Uterus (tissue), 4 donors: ENCODE measurements around the gene CIB4. TPM values are rescaled to one million over a fixed set of nuclear protein-coding genes. Genes with fewer than 3 reads are reported as not detected.

Experiments
- DNase-seq, 2 donors: peaks; one replicate each; pipeline ENCODE4 v3.0.0-alpha.2; 2019 to 2020
- H3K27ac ChIP-seq, 2 donors: fragments of 200-600 bp; sonication (generic); 1 replicate in 1 of 2; 2 replicates in 1 of 2; pipeline ENCODE4 v1.5.1; 2016 to 2018
- H3K27me3 ChIP-seq, 2 donors: fragments of 200-600 bp; sonication (generic); one replicate each; pipeline ENCODE4 v1.5.1; 2018 to 2019; ENCODE audit warnings: control low read depth in 1 of 2
- H3K36me3 ChIP-seq, 2 donors: fragments of 200-600 bp; sonication (generic); one replicate each; pipeline ENCODE4 v1.5.1; 2019; ENCODE audit warnings: control low read depth in 1 of 2
- H3K4me1 ChIP-seq, 2 donors: fragments of 200-600 bp; sonication (generic); one replicate each; pipeline ENCODE4 v1.5.1; 2018 to 2019; ENCODE audit warnings: control low read depth in 1 of 2
- H3K4me3 ChIP-seq, 2 donors: fragments of 200-600 bp; sonication (generic); 1 replicate in 1 of 2; 2 replicates in 1 of 2; pipeline ENCODE4 v1.5.1; 2018 to 2019; ENCODE audit warnings: mild to moderate bottlenecking in 1 of 2
- H3K9me3 ChIP-seq, 2 donors: fragments of 200-600 bp; sonication (generic); one replicate each; pipeline ENCODE4 v1.5.1; 2019; ENCODE audit warnings: control low read depth in 1 of 2
- POLR2A ChIP-seq, 2 donors: fragments of 450-650 bp; IDR thresholded peaks; one replicate each; pipeline ENCODE4 v1.6.1; 2016; ENCODE audit warnings: antibody characterized with exemption in 2 of 2, mild to moderate bottlenecking in 1 of 2, moderate library complexity in 1 of 2
- intact Hi-C: fragments of 100-400 bp; cut with DNase I; formaldehyde crosslinking; loops from one replicate; pipeline ENCODE4 v1.15.1; 2023; ENCODE audit warnings: low total_unique reads
- total RNA-seq, 4 donors: library from RNA; depleted of rRNA in 3 of 4; stranded (reverse); fragments of >200 nt in 3 of 4; gene quantifications; one replicate each; pipeline versions ENCODE4 v1.1.0 to v1.2.4, GENCODE V29; 2014 to 2023
- TF ChIP-seq, protein P1 (sequence below), 4 experiments: fragments of 200-600 bp in 2 of 4; fragments of 450-650 bp in 2 of 4; sonication (generic) in 2 of 4; IDR thresholded peaks; one replicate each; pipeline ENCODE4 v1.5.1; 2016 to 2019; ENCODE audit warnings: antibody characterized with exemption in 4 of 4, mild to moderate bottlenecking in 2 of 4, moderate library complexity in 1 of 4
- donor health status: DM: yes; HTN: yes; CAD: no.

CIB4 gene
- under 1 TPM in 1 of 4 donors, not detected in 3; 0.61 TPM for total RNA-seq

DNA sequence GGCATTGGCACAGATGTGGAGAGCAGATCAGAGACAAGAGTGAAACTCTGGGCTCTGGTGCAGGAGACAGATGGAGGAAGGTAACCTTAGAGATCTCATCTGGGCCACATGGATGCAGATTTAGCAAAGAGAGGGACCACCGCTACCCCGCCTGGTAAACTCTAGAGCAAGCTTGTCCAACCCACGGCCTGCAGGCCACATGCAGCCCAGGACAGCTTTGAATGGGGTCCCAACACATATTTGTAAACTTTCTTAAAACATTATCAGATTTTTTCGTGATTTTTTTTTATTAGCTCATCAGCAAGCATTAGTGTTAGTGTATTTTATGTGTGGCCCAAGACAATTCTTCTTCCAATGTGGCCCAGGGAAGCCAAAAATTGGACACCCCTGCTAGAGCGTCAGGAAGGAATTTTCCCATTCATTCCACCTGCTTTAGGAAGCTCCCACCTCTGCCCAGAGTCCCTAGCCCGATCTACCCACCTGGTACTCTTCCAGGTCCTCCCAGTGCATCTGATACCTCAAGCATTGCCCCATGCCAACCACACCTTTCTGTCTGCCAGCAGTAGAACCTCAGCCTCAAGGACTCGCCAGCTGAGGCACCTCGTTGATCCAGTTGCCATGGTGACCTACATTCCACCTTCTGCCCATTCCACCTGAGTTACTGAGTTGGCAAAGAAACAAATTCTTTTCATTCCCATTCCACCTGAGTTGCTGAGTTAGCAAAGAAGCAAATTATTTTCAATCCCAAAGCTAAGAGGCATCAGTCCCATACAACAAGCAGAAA is at the start of gene CIB4:
CIB4 (minus strand) TSS at position 586 of the 784 bp plus-strand sequence; CDS start at position 534, 52 bp downstream.
- Histone ChIP-seq H3K27me3 (no peaks in the 10 kb centered on the region), H3K36me3 (no peaks in the 10 kb centered on the region), H3K4me1 (no peaks in the 10 kb centered on the region), H3K27ac (no peak within 1 kb of the TSS), H3K9me3 (no peaks in the 10 kb centered on the region), H3K4me3 (no peak within 1 kb of the TSS)
- intact Hi-C loops = no loop called here
- TF ChIP-seq, protein P1, sequence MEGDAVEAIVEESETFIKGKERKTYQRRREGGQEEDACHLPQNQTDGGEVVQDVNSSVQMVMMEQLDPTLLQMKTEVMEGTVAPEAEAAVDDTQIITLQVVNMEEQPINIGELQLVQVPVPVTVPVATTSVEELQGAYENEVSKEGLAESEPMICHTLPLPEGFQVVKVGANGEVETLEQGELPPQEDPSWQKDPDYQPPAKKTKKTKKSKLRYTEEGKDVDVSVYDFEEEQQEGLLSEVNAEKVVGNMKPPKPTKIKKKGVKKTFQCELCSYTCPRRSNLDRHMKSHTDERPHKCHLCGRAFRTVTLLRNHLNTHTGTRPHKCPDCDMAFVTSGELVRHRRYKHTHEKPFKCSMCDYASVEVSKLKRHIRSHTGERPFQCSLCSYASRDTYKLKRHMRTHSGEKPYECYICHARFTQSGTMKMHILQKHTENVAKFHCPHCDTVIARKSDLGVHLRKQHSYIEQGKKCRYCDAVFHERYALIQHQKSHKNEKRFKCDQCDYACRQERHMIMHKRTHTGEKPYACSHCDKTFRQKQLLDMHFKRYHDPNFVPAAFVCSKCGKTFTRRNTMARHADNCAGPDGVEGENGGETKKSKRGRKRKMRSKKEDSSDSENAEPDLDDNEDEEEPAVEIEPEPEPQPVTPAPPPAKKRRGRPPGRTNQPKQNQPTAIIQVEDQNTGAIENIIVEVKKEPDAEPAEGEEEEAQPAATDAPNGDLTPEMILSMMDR (IDR thresholded peaks at IDR 0.05) = no peak
- TF ChIP-seq POLR2A (IDR thresholded peaks at IDR 0.05) = no peak
- no peak for DNase-seq

DNA sequence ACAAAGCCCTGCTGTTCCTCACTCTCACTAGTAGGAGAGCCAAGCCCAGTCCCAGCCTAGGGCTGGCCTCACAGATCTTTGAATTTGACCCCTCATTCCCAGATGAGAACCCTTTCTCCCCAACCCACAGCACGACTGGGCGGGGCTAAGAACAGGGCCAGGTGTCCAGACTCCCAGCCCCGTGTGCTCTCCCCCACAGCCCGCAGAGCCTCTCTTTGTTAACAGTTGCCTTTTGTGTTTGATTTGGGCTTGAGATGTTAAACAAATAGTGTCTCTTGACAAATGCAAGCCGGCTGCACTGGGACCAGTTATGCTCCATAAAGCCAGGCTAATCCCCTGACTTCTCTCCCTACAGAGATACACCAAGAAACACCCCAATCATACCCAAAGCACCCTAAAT is 46.6 kb upstream of the CIB4 start:
- no peak overlapping the region for H3K4me3 ChIP-seq
- no peaks in the 10 kb centered on the region for H3K36me3 ChIP-seq
- no peaks in the 10 kb centered on the region for H3K27me3 ChIP-seq
- H3K9me3 ChIP-seq = no peaks in the 10 kb centered on the region
- intact Hi-C loops = no loop called here
- no peak for DNase-seq
- no peak overlapping the region for H3K27ac ChIP-seq
- TF ChIP-seq, protein P1 (IDR thresholded peaks at IDR 0.05) = no peak
- no peak for TF ChIP-seq POLR2A (IDR thresholded peaks at IDR 0.05)
- peaks cover 0 to 5% of the 10 kb centered on the region in 2 donors for H3K4me1 ChIP-seq

DNA sequence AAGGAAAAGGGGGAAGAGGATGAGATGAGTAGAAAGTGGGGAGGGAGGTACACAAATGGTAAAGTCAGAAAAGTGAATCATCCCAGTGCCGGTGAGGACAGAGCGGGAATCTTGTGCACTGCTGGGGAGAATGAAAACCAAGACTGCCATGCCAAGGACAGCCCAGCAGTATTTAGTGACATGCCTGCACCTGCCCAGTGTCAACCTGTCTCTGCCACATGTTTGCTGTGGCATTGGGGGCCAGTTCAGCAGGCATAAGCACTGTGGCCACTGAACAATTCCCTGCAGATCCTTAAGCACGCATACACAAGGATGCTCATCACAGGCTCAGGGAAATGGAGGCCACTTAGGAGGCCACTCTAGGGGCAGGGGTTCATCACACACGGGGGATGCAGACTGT is 46.2 kb upstream of the CIB4 start:
- intact Hi-C loops = no loop called here
- no peak for TF ChIP-seq POLR2A (IDR thresholded peaks at IDR 0.05)
- TF ChIP-seq, protein P1 (IDR thresholded peaks at IDR 0.05) = no peak
- H3K4me3 ChIP-seq = no peak overlapping the region
- H3K27me3 ChIP-seq = no peaks in the 10 kb centered on the region
- H3K36me3 ChIP-seq = no peaks in the 10 kb centered on the region
- peaks cover 0 to 5% of the 10 kb centered on the region in 2 donors for H3K4me1 ChIP-seq
- no peak overlapping the region for H3K27ac ChIP-seq
- DNase-seq = no peak
- no peaks in the 10 kb centered on the region for H3K9me3 ChIP-seq

DNA sequence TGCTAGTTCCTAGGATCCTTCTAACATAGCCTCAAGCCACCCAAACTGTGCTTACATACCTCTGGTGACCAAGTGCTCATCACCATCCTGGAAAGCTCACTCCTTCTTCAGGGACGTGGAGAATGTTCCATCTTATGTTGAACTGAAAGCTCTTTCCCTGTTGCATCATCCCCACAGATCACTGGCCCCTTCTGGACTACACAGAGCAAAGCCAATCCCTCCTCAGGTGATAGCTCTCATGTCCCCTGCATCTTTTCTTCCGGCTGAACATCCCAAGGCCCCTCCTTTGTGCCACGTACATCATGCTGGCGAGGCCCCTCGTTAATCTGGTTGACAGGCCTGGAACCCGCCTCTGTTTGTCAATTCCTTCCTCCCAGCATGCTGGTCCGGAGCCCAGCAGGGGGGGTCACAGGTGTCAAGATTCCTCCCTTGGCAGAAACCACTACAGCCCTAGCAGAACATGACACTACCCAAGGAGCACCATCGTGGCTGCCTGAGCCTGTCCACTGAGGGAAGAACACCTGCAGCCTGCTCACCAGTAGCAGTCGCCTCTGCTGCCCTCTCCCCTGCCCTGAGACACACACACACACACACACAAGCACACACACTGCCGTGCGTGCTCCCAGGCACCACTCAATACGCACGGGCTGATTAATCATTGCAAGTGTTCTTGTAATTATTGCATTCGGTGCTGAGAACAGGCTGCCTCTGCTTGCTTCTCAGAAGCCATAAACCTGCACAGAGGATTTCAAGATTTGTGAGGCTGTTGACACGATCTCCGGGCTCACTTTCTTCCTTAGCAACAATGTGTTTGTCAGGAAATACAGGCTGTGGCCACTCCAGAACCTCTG is 45.0 kb upstream of the CIB4 start:
- Histone ChIP-seq H3K27ac (no peak overlapping the region), H3K9me3 (no peaks in the 10 kb centered on the region), H3K4me1 (no peaks in the 10 kb centered on the region), H3K27me3 (no peaks in the 10 kb centered on the region), H3K36me3 (no peaks in the 10 kb centered on the region), H3K4me3 (no peak overlapping the region)
- no peak for DNase-seq
- TF ChIP-seq, protein P1 (IDR thresholded peaks at IDR 0.05) = no peak
- TF ChIP-seq POLR2A (IDR thresholded peaks at IDR 0.05) = no peak
- intact Hi-C loops = no loop called here

DNA sequence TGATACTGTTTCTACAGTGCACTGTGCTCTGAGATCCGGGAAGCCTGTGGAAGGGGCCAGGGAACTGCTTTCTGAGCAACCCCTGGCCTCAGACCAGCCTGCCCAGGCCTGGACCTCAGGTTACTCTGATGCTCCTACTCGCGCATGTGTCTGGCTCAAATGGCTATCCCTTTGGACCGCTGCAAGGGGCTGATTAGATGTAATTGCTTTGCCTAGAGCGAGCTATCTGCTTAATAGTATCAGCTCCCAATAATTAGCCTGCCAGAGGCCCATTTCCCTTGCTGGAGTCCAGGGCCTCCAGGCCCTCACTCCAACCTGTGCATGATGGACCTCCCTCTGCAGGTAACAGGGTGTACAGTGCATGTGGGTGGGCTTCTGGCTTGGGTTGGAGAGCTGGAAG is 44.2 kb upstream of the CIB4 start:
- H3K4me1 ChIP-seq = no peaks in the 10 kb centered on the region
- DNase-seq = no peak
- intact Hi-C loops = no loop called here
- H3K27me3 ChIP-seq = no peaks in the 10 kb centered on the region
- no peak for TF ChIP-seq POLR2A (IDR thresholded peaks at IDR 0.05)
- TF ChIP-seq, protein P1 (IDR thresholded peaks at IDR 0.05) = no peak
- H3K36me3 ChIP-seq = no peaks in the 10 kb centered on the region
- no peaks in the 10 kb centered on the region for H3K9me3 ChIP-seq
- no peak overlapping the region for H3K4me3 ChIP-seq
- no peak overlapping the region for H3K27ac ChIP-seq
